ENCODE measurements around the gene ACTN2.
"Not testable (repeated sequence)": the region's sequence is repeated elsewhere in the genome, so short reads cannot be mapped to it uniquely, and the experiment has no call there.

Gene ACTN2

GRCh38 chr1:236685917-236686814, at the start of gene ACTN2:
ACTN2 (plus strand) TSS chr1:236686499; CDS start chr1:236686674, 175 bp downstream.
- DNase-seq (ENCODE audit: low spot score) = no peak

DNA sequence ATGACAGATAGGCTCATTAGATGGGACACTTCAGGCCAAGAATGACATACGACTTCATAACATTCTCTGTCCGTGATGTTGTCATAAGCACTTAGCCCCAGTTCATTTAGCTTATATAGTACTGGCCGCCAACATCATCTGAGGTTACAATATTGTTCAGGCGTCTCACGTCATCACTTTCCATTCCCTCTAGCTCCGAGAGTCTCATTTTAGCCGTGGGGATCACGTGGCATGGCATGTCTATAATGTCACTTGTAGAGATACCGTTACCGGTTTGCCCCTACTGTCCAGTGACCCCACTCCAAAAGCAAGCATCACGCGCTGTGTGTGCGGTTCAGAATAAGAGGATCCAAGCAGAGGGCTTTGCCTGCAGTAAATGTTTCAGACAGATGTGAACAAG, 47.4 kb upstream of the ACTN2 start:
- no peak for DNase-seq (ENCODE audit: low spot score)

DNA sequence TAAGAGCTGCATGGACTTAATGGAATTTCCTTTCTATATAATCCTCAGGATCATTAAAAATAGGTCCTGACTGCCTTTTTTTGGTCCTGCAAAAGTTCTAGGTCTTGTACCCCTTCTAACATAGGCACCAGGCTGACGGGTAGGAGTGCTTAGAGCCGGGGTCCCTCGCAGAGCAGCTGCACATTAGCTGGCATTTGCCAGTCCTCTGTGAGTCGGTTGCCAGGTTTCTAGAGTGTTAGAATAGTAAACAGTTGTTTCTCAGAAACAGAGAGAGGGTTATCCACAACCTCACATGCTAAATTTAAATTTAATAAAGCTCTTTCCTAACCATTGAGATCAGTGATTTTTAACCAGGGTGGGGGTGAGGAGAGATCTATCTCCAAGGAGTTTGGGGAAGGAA, 46.6 kb upstream of the ACTN2 start:
- DNase-seq (ENCODE audit: low spot score) = no peak

DNA sequence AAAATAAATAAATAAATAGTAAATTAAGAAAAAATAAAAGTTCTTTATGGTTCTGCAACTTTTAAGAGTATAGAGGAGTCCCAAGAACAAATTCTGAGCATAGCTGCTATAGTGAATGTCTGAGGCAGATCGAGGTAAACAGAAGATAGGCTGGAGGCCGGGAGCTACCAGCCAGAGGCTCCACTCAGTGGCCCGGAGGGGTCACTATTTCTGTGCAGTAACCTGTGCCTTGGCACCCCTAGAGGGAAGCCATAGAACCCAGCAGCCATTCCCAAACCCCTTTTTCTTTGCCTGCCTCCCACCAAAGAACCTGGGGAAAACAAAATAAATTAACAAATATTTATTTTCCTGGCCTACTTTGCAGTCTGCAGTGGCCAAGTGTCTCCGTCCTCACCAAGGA, 43.5 kb upstream of the ACTN2 start:
- no peak for DNase-seq (ENCODE audit: low spot score)

DNA sequence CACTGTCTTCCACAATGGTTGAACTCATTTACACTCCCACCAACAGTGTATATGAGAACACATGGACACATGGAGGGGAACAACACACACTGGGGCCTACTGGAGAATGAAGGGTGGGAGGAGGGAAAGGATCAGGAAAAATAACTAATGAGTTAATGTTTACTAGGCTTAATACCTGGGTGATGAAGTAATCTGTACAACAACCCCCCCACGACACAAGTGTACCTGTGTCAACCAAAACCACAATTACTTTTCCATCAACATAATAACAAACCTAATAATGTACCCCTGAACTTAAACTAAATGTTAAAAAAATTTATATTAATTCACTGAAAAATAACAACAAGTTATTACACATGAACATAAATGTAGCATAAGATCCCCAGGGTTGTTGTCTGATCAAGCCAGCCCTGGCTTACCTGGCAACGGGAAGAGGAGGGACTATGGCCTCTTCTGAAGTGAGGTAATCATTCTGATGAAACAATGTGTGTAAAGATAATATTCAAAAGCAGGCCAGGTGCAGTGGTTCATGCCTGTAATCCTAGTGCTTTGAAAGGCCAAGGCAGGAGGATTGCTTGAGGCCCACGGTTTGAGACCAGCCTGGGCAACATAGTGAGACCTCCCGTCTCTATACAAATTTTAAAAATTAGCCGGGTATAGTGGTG, 41.2 kb upstream of the ACTN2 start:
- DNase-seq (ENCODE audit: low spot score) = no peak

GRCh38 chr1:236654511-236654910, 31.8 kb upstream of the ACTN2 start:
- no peak for DNase-seq (ENCODE audit: low spot score)

DNA sequence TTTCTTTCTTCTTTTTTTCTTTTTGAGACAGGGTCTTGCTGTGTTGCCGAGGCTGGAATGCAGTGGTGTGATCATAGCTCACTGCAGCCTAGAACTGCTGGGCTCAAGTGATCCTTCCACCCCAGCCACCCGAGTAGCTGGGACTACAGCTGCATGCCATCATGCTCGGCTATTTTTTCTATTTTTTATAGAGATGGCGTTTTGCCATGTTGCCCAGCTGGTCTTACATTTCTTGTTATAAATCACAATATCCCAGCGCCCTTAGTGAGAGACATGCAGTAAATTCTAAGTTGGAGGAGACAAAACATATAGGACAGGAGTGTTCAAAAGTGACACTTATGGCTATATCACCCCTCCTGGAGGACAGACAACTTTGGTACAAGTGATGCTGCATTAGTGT, 31.3 kb upstream of the ACTN2 start:
- DNase-seq (ENCODE audit: low spot score) = no peak

- DNase-seq (ENCODE audit: low spot score) = no peak
Observed at GRCh38 chr1:236657398-236657797, 28.9 kb upstream of the ACTN2 start.

GRCh38 chr1:236659792-236660587, 26.3 kb upstream of the ACTN2 start:
- no peak for DNase-seq (ENCODE audit: low spot score)

DNA sequence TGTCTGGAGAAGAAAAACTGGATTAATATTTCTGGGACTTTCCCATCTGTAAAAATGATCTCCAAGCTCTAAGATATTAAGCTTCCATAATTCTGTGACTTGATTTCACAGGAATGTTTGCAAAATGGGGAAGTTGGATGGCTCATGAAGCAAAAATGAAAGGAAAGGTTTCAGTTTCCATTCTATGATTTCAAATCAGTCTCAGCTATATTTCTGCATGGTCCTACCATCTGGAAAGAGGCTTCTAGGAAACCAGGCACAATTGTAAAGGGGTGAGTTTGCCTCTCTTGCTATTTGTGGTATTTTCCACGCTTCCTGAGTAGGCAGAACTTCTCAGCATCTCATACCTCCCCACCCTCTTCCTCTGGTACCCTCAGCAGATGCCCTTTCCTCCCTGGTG, 22.4 kb upstream of the ACTN2 start:
- no peak for DNase-seq (ENCODE audit: low spot score)

DNA sequence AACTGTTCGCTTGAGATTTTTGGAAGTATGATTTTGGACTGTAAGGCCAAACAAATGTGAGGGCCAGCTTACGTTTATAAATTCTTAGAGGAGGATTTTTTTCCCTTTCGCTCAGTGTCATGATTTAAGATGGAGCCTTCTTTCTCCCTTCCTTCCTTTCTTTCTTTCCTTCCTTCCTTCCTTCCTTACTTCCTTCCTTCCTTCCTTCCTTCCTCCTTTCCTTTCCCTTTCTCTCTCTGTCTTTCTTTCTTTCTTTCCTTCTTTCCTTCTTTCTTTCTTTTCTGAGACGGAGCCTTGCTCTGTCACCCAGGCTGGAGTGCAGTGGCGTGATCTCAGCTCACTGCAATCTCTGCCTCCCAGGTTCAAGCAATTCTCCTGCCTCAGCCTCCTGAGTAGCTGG, 17.4 kb upstream of the ACTN2 start:
- not testable (repeated sequence) for DNase-seq (ENCODE audit: low spot score)

GRCh38 chr1:236670060-236670459, 16.2 kb upstream of the ACTN2 start:
- no peak for DNase-seq (ENCODE audit: low spot score)

- DNase-seq (ENCODE audit: low spot score) = no peak
Observed at GRCh38 chr1:236673289-236673919, 12.9 kb upstream of the ACTN2 start.

GRCh38 chr1:236677641-236678235, 8.6 kb upstream of the ACTN2 start:
- no peak for DNase-seq (ENCODE audit: low spot score)

DNA sequence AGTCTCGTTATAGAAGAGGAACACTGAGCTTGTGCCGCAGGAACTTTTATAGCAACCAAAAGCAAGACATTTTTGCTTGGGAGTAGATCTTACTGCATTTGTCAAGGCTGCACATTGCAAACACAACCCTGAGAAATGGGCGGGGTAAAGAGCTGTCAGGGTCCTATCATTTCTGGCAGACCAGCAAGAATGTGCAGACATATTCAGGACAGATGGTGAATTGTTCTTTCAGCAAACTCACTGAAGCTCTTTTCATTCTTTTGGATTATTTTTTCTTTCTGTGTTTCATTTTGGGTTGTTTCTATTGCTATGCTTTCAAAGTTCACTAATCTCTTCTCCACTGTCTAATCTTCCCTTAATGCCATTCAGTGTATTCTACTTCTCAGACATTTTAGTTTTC, 5.1 kb upstream of the ACTN2 start:
- no peak for DNase-seq (ENCODE audit: low spot score)

DNA sequence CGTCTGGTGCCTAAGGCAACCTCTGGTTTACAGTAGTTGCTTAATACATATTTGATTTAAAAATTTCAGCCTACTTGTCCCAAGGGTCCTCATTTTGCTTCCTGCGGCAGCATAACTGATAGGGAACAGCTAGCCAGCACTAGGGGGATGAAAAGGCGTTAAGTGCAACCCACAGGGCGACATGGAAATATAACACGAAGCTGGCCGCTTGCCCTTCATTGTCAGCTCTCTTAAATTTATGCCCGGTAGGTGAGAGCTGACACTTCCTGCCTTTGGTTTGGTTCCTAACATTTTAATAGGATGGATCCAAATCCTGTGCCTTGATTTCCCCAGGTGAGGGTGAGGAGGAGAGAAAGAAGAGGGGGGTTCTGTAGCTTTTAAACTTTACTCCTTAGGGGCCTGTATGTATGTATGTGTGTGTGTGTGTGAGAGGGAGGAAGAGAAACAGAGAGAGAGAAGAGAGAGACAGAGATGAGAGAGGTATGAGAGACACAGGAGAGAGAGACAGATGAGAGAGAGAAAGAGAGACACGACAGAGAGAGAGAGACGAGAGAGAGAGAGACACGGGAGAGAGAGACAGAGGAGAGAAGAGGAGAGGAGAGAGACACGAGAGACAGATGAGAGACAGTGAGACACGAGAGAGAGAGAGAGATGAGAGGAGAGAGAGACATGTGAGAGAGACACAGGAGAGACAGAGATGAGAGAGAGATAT, 938 bp upstream of the ACTN2 start:
- DNase-seq (ENCODE audit: low spot score) = no peak

- DNase-seq (ENCODE audit: low spot score) = no peak
Observed at GRCh38 chr1:236686815-236687160, 489 bp downstream of the ACTN2 start.

- DNase-seq (ENCODE audit: low spot score) = no peak
Observed at GRCh38 chr1:236687273-236687672, 974 bp downstream of the ACTN2 start.

DNA sequence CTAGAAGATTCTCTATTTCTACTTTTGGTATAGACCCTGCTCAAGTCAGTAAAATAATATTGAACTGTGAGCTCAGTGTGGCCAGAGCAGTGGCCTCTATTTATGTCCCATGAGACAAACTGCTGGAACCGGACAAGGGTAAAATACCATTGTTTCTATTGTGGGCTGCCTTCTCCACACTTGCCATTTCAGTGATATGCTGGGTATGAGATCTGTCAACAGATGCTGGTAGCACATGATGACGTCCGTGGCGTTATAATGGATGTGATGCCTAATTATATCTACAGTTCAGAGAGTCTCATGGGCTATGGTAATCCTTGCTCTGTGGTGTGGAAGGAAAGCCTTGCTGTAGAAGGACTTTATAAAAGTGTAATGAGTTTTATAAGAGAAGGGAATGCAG, 2.4 kb downstream of the ACTN2 start:
- DNase-seq (ENCODE audit: low spot score) = no peak

GRCh38 chr1:236689713-236690569, 3.6 kb downstream of the ACTN2 start:
- DNase-seq (ENCODE audit: low spot score) = no peak

Measured in cerebellar cortex (tissue), 1 donor.